ENCODE measurements around the gene NAGLU. TPM values are rescaled to one million over a fixed set of nuclear protein-coding genes. Genes with fewer than 3 reads are reported as not detected.
A peak's percentile ranks its signal among the peaks of the same experiment; 100 is the strongest.

The NAGLU gene
- total RNA-seq, 1 experiment from 2014 or later = 29.5 TPM

DNA sequence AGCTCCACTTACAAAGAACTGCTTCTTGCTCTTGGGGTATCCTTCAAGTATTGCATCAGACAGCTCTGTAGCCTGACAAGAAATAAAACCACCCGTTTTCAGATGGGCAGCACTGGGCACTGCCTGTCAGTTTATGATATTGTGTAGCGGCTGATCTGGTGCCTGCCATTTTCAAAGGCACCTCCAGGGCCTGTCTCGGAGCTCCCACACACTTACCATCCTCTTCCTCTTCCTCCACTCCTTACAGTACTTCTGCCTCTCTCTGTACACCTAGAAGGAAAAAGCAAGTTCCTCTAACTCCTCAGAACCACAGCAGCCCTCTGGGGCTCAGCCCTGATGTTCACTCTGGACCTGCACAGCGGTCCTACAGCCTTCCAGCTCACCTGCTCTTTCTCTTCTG is 37.1 kb downstream of the NAGLU start:
- H3K36me3 Mint-ChIP-seq (ENCODE audit: insufficient read depth, unreplicated experiment) = peaks cover 61% of the 10 kb centered on the region
- DNase-seq (ENCODE audit: unreplicated experiment) = no peak
- no peak overlapping the region for H3K4me3 Mint-ChIP-seq (ENCODE audit: unreplicated experiment)
- BruUV-seq (replicated peaks) = no TSS peak
- ChIA-PET CTCF (interaction anchor here (0.6 kb wide), 1 partner anchor 236 kb away, joined by 3 read pairs; no protein-coding TSS in a partner anchor), POLR2A (interaction anchor here (0.5 to 1.8 kb wide), 3 partner anchors 10 to 413 kb away, joined by 3 to 10 read pairs (median 3); no protein-coding TSS in a partner anchor)
- intact Hi-C loops (cut with micrococcal nuclease) = no loop called here
- no peaks in the 10 kb centered on the region for H3K9me3 Mint-ChIP-seq (ENCODE audit: unreplicated experiment)
- TF ChIP-seq, protein P1, sequence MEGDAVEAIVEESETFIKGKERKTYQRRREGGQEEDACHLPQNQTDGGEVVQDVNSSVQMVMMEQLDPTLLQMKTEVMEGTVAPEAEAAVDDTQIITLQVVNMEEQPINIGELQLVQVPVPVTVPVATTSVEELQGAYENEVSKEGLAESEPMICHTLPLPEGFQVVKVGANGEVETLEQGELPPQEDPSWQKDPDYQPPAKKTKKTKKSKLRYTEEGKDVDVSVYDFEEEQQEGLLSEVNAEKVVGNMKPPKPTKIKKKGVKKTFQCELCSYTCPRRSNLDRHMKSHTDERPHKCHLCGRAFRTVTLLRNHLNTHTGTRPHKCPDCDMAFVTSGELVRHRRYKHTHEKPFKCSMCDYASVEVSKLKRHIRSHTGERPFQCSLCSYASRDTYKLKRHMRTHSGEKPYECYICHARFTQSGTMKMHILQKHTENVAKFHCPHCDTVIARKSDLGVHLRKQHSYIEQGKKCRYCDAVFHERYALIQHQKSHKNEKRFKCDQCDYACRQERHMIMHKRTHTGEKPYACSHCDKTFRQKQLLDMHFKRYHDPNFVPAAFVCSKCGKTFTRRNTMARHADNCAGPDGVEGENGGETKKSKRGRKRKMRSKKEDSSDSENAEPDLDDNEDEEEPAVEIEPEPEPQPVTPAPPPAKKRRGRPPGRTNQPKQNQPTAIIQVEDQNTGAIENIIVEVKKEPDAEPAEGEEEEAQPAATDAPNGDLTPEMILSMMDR (IDR thresholded peaks at IDR 0.05; ENCODE audit: unreplicated experiment) = no peak
- H3K27me3 Mint-ChIP-seq (ENCODE audit: insufficient read depth, unreplicated experiment) = no peaks in the 10 kb centered on the region
- H3K4me1 Mint-ChIP-seq (ENCODE audit: insufficient read depth, unreplicated experiment) = peaks cover 20% of the 10 kb centered on the region
- H3K27ac Mint-ChIP-seq (ENCODE audit: low read depth, unreplicated experiment) = no peak overlapping the region

DNA sequence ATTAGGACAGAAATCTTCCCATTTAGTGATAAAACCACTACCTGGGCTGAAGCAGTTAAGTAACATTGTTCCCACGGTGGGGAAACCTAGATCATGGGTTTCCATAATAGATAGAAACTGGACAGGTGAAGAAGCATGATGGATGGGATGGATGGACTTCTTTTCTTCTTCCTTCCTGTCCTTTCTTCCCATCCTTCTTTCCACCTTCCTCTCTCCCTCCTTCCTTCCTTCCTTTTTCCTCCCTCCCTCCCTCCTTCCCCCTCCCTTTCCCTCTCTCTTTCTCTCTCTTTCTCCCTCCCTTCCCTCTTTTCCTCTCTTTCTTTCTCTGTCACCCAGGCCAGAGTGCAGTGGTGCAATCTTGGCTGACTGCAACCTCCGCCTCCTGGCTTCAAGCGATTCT is 38.4 kb downstream of the NAGLU start:
- Mint-ChIP-seq H3K4me3 (ENCODE audit: unreplicated experiment) (no peak overlapping the region), H3K4me1 (ENCODE audit: insufficient read depth, unreplicated experiment) (peaks cover 21% of the 10 kb centered on the region), H3K27me3 (ENCODE audit: insufficient read depth, unreplicated experiment) (no peaks in the 10 kb centered on the region), H3K27ac (ENCODE audit: low read depth, unreplicated experiment) (no peak overlapping the region), H3K36me3 (ENCODE audit: insufficient read depth, unreplicated experiment) (peaks cover 70% of the 10 kb centered on the region), H3K9me3 (ENCODE audit: unreplicated experiment) (no peaks in the 10 kb centered on the region)
- TF ChIP-seq, protein P1 (IDR thresholded peaks at IDR 0.05; ENCODE audit: unreplicated experiment) = no peak
- ChIA-PET POLR2A (interaction anchor here (0.9 to 1.8 kb wide), 2 partner anchors 11 to 34 kb away, joined by 6 to 10 read pairs; no protein-coding TSS in a partner anchor), CTCF (no interaction called here)
- no peak for DNase-seq (ENCODE audit: unreplicated experiment)
- intact Hi-C loops (cut with micrococcal nuclease) = no loop called here
- no TSS peak for BruUV-seq (replicated peaks)

DNA sequence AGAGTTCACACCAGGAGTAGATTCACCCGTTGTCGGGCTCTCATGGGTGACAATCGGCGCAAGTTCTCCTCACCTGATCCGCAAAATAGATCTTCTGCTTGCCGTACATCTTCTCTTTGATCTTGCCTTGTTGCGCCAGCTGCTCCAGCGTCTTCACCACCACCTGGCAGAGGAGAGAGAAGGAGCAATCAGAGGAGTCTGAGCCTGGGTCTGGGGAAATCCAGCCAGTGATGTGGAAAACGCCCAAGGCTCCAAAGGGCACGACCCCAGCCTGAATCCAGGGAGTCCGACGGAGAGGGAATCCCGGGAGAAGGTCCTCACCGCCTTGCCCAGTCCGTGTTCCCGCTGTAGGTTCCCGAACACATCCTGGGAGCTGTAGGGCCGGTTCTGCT is 41.1 kb downstream of the NAGLU start:
- POLR2A ChIA-PET = interaction anchor here (0.6 to 5.4 kb wide), 26 partner anchors 10 to 257 kb away, joined by 3 to 70 read pairs (median 8); partner anchors contain the start of genes BECN1, COASY, EZH1 and HSD17B1
- peaks cover 24% of the 10 kb centered on the region for H3K4me1 Mint-ChIP-seq (ENCODE audit: insufficient read depth, unreplicated experiment)
- TSS peak; percentile 15 for BruUV-seq (replicated peaks)

DNA sequence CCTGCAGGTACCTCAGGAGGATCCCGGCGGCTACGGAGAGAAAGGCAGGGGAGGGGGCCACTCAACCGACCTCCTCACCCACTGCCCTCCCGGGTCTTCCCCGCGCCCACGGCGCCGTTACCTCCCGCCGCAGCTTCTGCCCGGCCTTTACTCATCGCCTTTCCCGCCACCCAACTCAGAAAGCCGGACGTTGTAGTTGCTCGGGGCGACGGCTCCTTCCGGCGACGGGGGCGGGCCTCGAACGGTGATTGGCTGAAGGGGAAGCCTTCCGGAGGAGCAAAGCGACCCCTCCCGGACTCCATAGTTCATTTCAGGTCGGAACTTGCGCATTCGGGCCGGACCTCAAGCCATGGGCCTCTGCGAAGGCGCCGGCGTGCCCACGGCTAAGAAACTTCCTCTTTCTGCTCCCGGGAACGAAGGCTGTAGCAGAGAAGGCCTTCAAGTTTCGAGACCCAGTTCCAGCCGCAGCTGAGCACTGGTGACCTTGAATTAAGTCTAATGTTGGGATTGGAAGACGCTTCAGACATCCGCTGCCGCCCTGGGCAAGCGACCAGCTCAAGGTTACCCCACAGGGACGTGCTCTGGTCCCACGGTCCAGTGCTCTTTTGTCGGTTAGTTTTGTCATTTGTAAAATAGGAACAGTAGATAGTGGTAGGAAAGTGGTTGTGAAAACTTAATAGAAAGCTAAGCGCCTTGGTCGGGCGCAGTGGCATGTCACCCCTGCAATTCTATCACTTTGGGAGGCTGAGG is 41.7 kb downstream of the NAGLU start, which contains the start of gene PSMC3IP:
PSMC3IP (minus strand) TSS at position 198 of the 750 bp plus-strand sequence; CDS start at position 155, 43 bp downstream.
- Mint-ChIP-seq H3K4me1 (ENCODE audit: insufficient read depth, unreplicated experiment) (peaks cover 24% of the 10 kb centered on the region), H3K27me3 (ENCODE audit: insufficient read depth, unreplicated experiment) (no peaks in the 10 kb centered on the region), H3K9me3 (ENCODE audit: unreplicated experiment) (no peaks in the 10 kb centered on the region), H3K27ac (ENCODE audit: low read depth, unreplicated experiment) (peak within 1 kb of the TSS; percentile 80), H3K4me3 (ENCODE audit: unreplicated experiment) (peak within 1 kb of the TSS; percentile 78), H3K36me3 (ENCODE audit: insufficient read depth, unreplicated experiment) (peaks cover 70% of the 10 kb centered on the region)
- TF ChIP-seq, protein P1 (IDR thresholded peaks at IDR 0.05; ENCODE audit: unreplicated experiment) = peak; percentile 26
- intact Hi-C loops (cut with micrococcal nuclease) = loop anchor here (1.0 to 2.0 kb wide), 3 partner anchors 102 to 185 kb away; no protein-coding TSS in a partner anchor
- peak; percentile 95 for DNase-seq (ENCODE audit: unreplicated experiment)
- POLR2A ChIA-PET = interaction anchor here (0.5 to 5.4 kb wide), 41 partner anchors 9 to 660 kb away, joined by 3 to 70 read pairs (median 5); partner anchors contain the start of genes BECN1, CNP, CNTNAP1 and COASY
- TSS peak; percentile 53 for BruUV-seq (replicated peaks)
- CTCF ChIA-PET = interaction anchor here (0.5 to 4.3 kb wide), 37 partner anchors 9 to 246 kb away, joined by 3 to 55 read pairs (median 5); partner anchors contain the start of genes BECN1, MLX, PLEKHH3 and RETREG3

More for the DNA sequence above, 41.1 kb downstream of the NAGLU start:
- no peak for DNase-seq (ENCODE audit: unreplicated experiment)
- Mint-ChIP-seq H3K27me3 (ENCODE audit: insufficient read depth, unreplicated experiment) (no peaks in the 10 kb centered on the region), H3K27ac (ENCODE audit: low read depth, unreplicated experiment) (peak overlapping the region; percentile 80), H3K9me3 (ENCODE audit: unreplicated experiment) (no peaks in the 10 kb centered on the region), H3K4me3 (ENCODE audit: unreplicated experiment) (peak overlapping the region; percentile 78), H3K36me3 (ENCODE audit: insufficient read depth, unreplicated experiment) (peaks cover 70% of the 10 kb centered on the region)
- intact Hi-C loops (cut with micrococcal nuclease) = no loop called here
- TF ChIP-seq, protein P1 (IDR thresholded peaks at IDR 0.05; ENCODE audit: unreplicated experiment) = no peak
- CTCF ChIA-PET = interaction anchor here (0.7 to 4.3 kb wide), 12 partner anchors 9 to 242 kb away, joined by 3 to 55 read pairs (median 12); partner anchors contain the start of genes MLX, PLEKHH3 and TUBG2

Data from MCF 10A (cell line).